ENCODE results near the gene UTP4. TPM values are rescaled to one million over a fixed set of nuclear protein-coding genes. Genes with fewer than 3 reads are reported as not detected.
A peak's percentile ranks its signal among the peaks of the same experiment; 100 is the strongest.

UTP4 gene
- total and polyA plus RNA-seq, 2 experiments from 2014 or later: 10.0 to 51.6 TPM

DNA sequence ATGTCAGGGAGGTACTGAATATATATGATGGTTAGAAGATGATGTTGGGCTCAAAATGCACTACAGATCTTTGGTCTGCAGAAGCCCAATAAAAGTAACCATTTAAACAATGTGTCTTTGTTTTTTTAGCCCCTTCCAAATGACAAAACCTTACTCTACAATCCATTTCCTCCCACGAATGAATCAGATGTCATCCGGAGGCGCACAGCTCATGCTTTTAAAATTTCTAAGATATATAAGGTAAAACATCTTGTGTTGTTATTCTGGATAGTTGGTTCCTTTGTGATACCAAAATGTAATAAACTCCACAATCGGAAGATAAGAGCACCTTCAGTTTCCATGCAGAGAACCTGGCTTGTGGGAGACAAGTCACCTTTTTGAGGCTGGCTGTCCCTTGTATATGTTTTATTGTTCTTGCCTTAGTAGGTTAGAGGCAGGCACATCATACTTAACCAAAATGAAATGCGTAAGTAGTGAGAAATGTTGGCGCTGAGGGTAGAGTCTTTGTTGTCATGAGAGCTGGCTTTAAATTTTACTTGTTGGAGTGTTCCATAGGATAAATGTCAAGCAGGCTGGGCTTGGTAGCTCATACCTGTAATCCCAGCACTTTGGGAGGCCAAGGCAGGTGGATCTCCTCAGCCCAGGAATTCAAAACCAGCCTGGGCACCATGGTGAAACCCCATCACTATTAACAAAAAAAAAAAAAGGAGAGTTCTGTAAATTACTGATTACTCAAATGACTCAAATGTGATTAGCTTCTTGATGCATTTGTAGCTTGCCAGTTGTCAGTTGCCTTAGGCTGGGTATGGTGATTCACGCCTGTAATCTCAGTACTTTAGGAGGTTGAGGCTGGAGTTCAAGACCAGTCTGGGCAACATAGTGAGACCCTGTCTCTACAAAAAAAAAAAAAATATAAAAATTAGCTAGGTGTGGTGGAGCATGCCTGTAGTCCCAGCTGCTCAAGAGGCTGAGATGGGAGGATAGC is 34.8 kb downstream of the UTP4 start:
- Histone ChIP-seq H3K9me3 (ENCODE audit: low read depth) (no peaks in the 10 kb centered on the region), H3K27me3 (no peaks in the 10 kb centered on the region), H3K36me3 (peaks cover 41% of the 10 kb centered on the region), H3K4me3 (no peak overlapping the region), H3K4me1 (ENCODE audit: low read depth) (peaks cover 12% of the 10 kb centered on the region), H3K27ac (peak overlapping the region; percentile 64)
- DNase-seq (ENCODE audit: low read depth in 1 of 2, low spot score in 1 of 2): peak in 1 of 2 donors; percentile 29
- TF ChIP-seq, protein P1, sequence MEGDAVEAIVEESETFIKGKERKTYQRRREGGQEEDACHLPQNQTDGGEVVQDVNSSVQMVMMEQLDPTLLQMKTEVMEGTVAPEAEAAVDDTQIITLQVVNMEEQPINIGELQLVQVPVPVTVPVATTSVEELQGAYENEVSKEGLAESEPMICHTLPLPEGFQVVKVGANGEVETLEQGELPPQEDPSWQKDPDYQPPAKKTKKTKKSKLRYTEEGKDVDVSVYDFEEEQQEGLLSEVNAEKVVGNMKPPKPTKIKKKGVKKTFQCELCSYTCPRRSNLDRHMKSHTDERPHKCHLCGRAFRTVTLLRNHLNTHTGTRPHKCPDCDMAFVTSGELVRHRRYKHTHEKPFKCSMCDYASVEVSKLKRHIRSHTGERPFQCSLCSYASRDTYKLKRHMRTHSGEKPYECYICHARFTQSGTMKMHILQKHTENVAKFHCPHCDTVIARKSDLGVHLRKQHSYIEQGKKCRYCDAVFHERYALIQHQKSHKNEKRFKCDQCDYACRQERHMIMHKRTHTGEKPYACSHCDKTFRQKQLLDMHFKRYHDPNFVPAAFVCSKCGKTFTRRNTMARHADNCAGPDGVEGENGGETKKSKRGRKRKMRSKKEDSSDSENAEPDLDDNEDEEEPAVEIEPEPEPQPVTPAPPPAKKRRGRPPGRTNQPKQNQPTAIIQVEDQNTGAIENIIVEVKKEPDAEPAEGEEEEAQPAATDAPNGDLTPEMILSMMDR (IDR thresholded peaks at IDR 0.05; ENCODE audit: low read depth, low read length): no peak

DNA sequence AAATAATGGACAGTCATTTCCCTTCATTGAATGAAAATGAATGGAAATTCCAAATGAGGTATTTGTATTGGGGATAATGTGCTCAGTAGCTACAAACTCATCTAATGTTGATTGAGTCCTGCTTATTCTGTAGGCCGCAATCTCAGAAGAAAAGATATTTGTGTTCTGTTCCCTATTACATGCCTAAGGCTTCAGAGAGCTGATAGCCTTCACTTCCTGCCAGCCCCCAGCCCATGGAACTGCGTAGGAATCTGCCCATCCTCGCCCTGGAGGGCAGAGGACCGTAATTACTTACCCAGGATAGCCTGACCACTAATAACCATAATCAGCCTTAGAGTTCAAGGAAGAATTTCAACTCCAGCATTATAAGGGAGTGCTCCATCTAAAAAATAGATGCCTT is 36.6 kb downstream of the UTP4 start:
- Histone ChIP-seq H3K36me3 (peaks cover 35% of the 10 kb centered on the region), H3K27ac (no peak overlapping the region), H3K9me3 (ENCODE audit: low read depth) (no peaks in the 10 kb centered on the region), H3K4me3 (no peak overlapping the region), H3K27me3 (no peaks in the 10 kb centered on the region), H3K4me1 (ENCODE audit: low read depth) (peaks cover 12% of the 10 kb centered on the region)
- TF ChIP-seq, protein P1 (IDR thresholded peaks at IDR 0.05; ENCODE audit: low read depth, low read length): no peak
- no peak for DNase-seq (ENCODE audit: low read depth in 1 of 2, low spot score in 1 of 2)

DNA sequence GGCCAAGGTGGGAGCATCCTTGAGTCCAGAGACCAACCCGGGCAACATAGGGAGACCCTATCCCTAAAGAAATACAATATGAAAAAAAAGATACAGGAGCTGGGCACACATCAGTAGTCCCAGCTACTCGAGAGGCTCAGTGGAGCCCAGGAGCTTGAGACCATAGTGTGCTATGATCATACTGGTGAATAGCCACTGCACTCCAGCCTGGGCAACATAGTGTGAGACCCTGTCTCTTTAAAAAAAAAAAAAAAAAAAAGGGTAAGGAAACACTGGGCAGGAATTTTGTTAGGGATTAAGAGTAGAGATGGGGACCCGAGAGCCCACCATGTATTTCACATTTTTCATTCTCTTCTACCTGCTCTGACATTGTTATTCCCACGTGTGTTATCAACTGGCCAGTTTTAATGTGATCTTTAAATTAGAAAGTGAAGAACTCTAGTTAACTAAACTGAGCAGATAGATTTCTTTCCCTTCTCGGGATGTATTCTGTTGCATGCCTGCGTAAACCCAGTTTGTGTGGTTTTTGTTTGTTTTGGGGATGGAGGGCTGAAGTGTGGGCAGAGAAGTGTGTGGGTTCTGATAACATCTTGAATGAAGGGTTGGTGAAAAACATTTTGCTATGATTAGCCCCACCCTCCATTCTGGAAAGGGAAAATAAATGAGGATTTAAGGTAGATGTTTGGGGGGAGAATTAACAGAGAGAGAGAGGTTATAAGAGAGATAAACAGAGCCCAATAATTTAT is 37.3 kb downstream of the UTP4 start:
- Histone ChIP-seq H3K36me3 (peaks cover 33% of the 10 kb centered on the region), H3K9me3 (ENCODE audit: low read depth) (no peaks in the 10 kb centered on the region), H3K4me1 (ENCODE audit: low read depth) (peaks cover 12% of the 10 kb centered on the region), H3K27me3 (no peaks in the 10 kb centered on the region), H3K4me3 (no peak overlapping the region), H3K27ac (peak overlapping the region; percentile 10)
- DNase-seq (ENCODE audit: low read depth in 1 of 2, low spot score in 1 of 2): no peak
- TF ChIP-seq, protein P1 (IDR thresholded peaks at IDR 0.05; ENCODE audit: low read depth, low read length): no peak

DNA sequence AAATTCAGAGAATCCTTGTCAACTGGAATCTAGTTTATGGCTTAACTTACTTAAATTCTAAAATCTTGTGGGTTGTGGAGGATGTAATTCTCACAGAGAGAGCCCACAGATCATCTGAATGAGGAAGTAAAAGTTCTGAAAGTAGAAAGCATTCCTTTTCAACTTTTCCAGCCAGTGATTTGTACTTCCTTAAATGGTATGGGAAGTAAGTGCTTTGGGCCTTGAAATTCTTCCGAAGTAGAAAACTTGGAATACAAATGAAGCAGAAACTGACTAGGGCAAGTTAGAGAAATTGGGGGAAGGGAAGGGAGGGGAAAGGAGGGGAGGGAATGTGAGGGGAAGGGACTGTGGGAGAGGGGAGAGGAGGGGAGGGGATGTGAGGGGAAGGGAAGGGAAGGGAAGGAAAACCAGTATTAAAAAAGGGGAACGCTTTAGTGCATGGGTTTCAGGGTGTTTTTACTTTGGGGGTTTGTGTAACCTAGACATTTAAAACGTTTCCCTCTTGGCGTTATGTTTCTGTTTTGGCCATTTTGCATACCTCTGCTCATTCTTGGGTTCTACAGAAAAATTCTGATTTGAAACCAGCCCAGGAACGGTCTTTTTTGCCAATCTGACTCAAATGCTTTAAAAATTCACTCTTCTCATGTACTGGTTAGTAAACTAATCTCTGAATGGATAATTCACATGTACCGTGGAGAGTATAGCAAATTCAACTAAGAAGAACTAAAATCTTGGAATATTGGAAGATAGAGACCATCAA is 39.1 kb downstream of the UTP4 start:
- H3K9me3 ChIP-seq (ENCODE audit: low read depth): no peaks in the 10 kb centered on the region

More for the DNA sequence above, 39.1 kb downstream of the UTP4 start:
- Histone ChIP-seq H3K27me3 (no peaks in the 10 kb centered on the region), H3K27ac (peak overlapping the region; percentile 41), H3K36me3 (peaks cover 21% of the 10 kb centered on the region), H3K4me1 (ENCODE audit: low read depth) (peaks cover 3% of the 10 kb centered on the region), H3K4me3 (no peak overlapping the region)
- TF ChIP-seq, protein P1 (IDR thresholded peaks at IDR 0.05; ENCODE audit: low read depth, low read length): no peak
- peak in 1 of 2 donors; percentile 68 for DNase-seq (ENCODE audit: low read depth in 1 of 2, low spot score in 1 of 2)
